PC-3 (cell line): ENCODE data around the gene ENOPH1.

Experiments
- CTCF ChIP-seq: fragments of 300-600 bp; sonication (generic); conservative IDR thresholded peaks from 2 replicates; pipeline ENCODE4 v1.5.1; 2017; ENCODE audit warnings: antibody characterized with exemption, low read depth, mild to moderate bottlenecking, low read length
- EZH2 ChIP-seq: fragments of 300-600 bp; sonication (generic); IDR thresholded peaks from one replicate; pipeline ENCODE4 v1.6.1; 2017; ENCODE audit warnings: antibody characterized with exemption, mild to moderate bottlenecking, low read length; ENCODE audit not compliant: unreplicated experiment
- EZH2phosphoT487 ChIP-seq: fragments of 300-600 bp; sonication (generic); IDR thresholded peaks from 2 replicates; pipeline ENCODE4 v1.6.1; 2018; ENCODE audit warnings: mild to moderate bottlenecking, antibody characterized with exemption, low read length, borderline replicate concordance

GRCh38 chr4:82425478-82425877, 4.9 kb upstream of the ENOPH1 start:
- TF ChIP-seq EZH2 (no peak), CTCF (no peak), EZH2phosphoT487 (no peak)
